Ovary (tissue), 9 donors: Measurements from ENCODE around the gene ATP5F1E. TPM values are rescaled to one million over a fixed set of nuclear protein-coding genes. Genes with fewer than 3 reads are reported as not detected.
"Not testable (repeated sequence)": the region's sequence is repeated elsewhere in the genome, so short reads cannot be mapped to it uniquely, and the experiment has no call there.

ENCODE experiments used
- DNase-seq, 5 donors: peaks; one replicate each; pipeline ENCODE4 v3.0.0-alpha.2; 2019 to 2020
- H3K27ac ChIP-seq, 2 donors: fragments of 200-600 bp; one replicate each; pipeline versions ENCODE4 v1.5.1 to v1.8.0; 2019 to 2022
- H3K27me3 ChIP-seq: fragments of 200-600 bp; one replicate; pipeline ENCODE4 v1.8.0; 2022
- H3K36me3 ChIP-seq: fragments of 200-600 bp; sonication (generic); one replicate; pipeline ENCODE4 v1.5.1; 2019
- H3K4me1 ChIP-seq: one replicate; pipeline ENCODE4 v1.8.1; 2013; ENCODE audit warnings: mild to moderate bottlenecking, moderate library complexity; ENCODE audit not compliant: insufficient read depth
- H3K4me3 ChIP-seq: fragments of 200-600 bp; sonication (generic); one replicate; pipeline ENCODE4 v1.5.1; 2017
- H3K9me3 ChIP-seq, 2 donors: fragments of 200-600 bp in 1 of 2; sonication (generic) in 1 of 2; one replicate each; pipeline versions ENCODE4 v1.5.1 to v1.8.1; 2013 to 2019; ENCODE audit warnings: mild to moderate bottlenecking in 1 of 2, moderate library complexity in 1 of 2
- EP300 ChIP-seq: sonication (generic); formaldehyde crosslinking; IDR thresholded peaks from one replicate; pipeline ENCODE4 v1.6.1; 2017; ENCODE audit warnings: antibody characterized with exemption
- POLR2A ChIP-seq: fragments of 450-650 bp; IDR thresholded peaks from one replicate; pipeline ENCODE4 v1.6.1; 2017; ENCODE audit warnings: antibody characterized with exemption, mild to moderate bottlenecking, moderate library complexity
- WGBS, 3 donors: extraction: QIAGEN DNeasy Blood & Tissue Kit in 1 of 3; methylation state at CpG; one replicate each; pipeline versions ENCODE4 v1.1.5 to v1.1.7; 2013 to 2017; 5-methylcytosine and 5-hydroxymethylcytosine counted together
- intact Hi-C, 4 donors: fragments of 100-400 bp; cut with DNase I; formaldehyde crosslinking; loops; one replicate each; pipeline versions ENCODE4 v1.11.0 to v1.15.1; 2022 to 2023
- polyA plus RNA-seq, 2 donors: library from polyadenylated mRNA; stranded (reverse); fragments of 200-250 nt in 1 of 2; fragments of 350-450 nt in 1 of 2; fragmentation: Illumina TruSeq in 1 of 2; extraction: RNeasy Lipid Tissue Mini Kit (QIAGEN cat#74804) in 1 of 2; gene quantifications; one replicate each; pipeline ENCODE4 v1.2.3, GENCODE V29; 2013 to 2014
- total RNA-seq, 7 donors: library from RNA; depleted of rRNA in 2 of 7; stranded (reverse); fragments of >200 nt in 2 of 7; fragmentation: NEBNext Ultra II Directional in 3 of 7; extraction: Animal tissue kit (Norgen Biotek cat#: 25700) in 3 of 7; gene quantifications; one replicate each; pipeline versions ENCODE4 v1.1.0 to v1.2.4, GENCODE V29; 2016 to 2023
- TF ChIP-seq, protein P1 (sequence below), 3 donors: fragments of 450-650 bp in 2 of 3; fragments of 200-600 bp in 1 of 3; IDR thresholded peaks; one replicate each; pipeline versions ENCODE4 v1.5.1 to v1.8.0; 2016 to 2022; ENCODE audit warnings: antibody characterized with exemption in 3 of 3, mild to moderate bottlenecking in 1 of 3
- donor health status: DM: no; HTN: no; CAD: no; lungs with moderate emphysema.
- donor health status: DM: no; HTN: no; CAD: no.
- donor health status: Bipolar disorder and iron deficiency.
- donor health status: DM: yes; HTN: yes; CAD: no.
- donor health status: DM: no; HTN: no; CAD: no.
- donor health status: DM: yes; HTN: yes; CAD: no.

The ATP5F1E gene
- total and polyA plus RNA-seq, 9 donors, result 23.2 to 73.1 (median 45.4) TPM

DNA sequence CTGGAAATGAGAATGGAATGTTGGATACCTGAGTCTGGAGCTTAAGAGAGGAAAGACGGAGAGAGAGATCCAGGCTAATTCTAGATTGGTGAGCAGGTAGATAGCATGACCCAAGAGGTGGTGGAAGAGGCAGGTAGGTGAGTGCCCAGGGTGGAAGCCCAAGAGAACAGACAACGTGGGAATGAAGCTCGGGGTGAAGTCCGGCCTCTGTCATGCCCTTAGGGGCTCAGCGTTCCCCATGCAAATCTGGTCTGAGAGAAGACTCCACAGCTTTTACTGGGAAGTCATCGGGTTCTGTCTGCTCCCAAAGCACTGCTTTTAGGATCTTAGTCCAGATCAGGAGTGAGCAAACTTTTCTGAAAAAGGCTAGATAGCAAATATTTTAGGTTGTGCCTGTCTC, 47.4 kb downstream of the ATP5F1E start:
- H3K27ac ChIP-seq, result no peak overlapping the region

DNA sequence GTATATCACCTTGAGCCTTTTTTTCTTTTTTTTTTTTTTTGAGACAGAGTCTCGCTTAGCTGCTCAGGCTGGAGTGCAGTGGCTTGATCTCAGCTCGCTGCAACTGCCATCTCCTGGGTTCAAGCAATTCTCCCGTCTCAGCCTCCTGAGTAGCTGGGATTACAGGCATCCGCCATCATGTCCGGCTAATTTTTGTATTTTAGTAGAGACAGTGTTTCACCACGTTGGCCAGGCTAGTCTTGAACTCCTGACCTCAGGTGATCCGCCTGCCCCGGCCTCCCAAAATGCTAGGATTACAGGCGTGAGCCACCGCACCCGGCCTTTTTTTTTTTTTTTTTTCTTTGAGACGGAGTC, 49.0 kb downstream of the ATP5F1E start:
- H3K4me3 ChIP-seq, H3K27me3 ChIP-seq, DNase-seq, H3K27ac ChIP-seq, H3K9me3 ChIP-seq, H3K36me3 ChIP-seq: not testable (repeated sequence)
- peaks cover 11% of the 10 kb centered on the region for H3K4me1 ChIP-seq
- intact Hi-C loops, result loop anchor here in 2 of 4 donors (5.0 kb wide), 2 partner anchors 86 to 91 kb away; no protein-coding TSS in a partner anchor
- WGBS, 3 donors, result 93 to 96% (median 94%) methylated on average over 12 of the region's 12 CpGs

More for the DNA sequence above, 47.4 kb downstream of the ATP5F1E start:
- DNase-seq, result no peak
- no peaks in the 10 kb centered on the region for H3K9me3 ChIP-seq
- 84 to 87% (median 85%) methylated on average over 6 of the region's 6 CpGs for WGBS, 3 donors
- H3K4me3 ChIP-seq, result no peak overlapping the region
- no peaks in the 10 kb centered on the region for H3K27me3 ChIP-seq
- peaks cover 11% of the 10 kb centered on the region for H3K4me1 ChIP-seq
- no peaks in the 10 kb centered on the region for H3K36me3 ChIP-seq
- no peak for TF ChIP-seq POLR2A
- intact Hi-C loops, result loop anchor here in 2 of 4 donors (5.0 kb wide), 2 partner anchors 87 to 92 kb away; no protein-coding TSS in a partner anchor

DNA sequence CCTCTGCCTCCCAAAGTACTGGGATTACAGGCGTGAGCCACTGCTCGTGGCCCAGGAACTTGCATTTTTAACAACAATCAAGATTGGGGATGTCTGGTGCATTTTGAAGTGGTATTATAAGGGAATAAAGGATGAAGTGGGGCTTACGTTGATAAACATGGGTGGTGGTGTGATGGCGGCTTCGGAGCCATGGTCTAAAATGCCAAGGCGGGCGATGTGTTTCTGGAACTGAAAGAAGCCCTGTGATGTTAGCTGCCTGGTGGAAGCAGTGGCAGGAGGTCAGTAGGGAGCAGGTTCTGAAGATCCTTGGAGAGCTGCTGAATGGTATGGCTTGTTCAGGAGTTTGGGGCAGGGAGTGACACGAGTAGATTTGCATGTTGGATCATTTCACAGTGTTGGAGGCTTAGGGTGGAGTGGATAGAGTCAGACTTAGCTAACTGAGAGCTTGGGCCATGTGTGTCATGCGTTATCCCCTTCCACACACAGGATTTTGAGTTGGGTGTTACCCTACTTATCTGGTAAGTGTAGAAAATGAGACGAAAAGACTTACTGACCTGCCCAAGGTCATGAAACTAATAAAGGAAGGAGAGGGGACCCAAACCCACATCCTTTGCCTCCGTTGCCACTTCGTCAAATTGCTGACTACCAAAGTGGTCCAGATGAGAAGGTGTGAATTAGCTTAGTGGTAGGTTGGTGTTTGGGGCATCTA, 49.6 kb downstream of the ATP5F1E start:
- H3K27ac ChIP-seq, result no peak overlapping the region
- H3K36me3 ChIP-seq, result no peaks in the 10 kb centered on the region
- H3K27me3 ChIP-seq, result no peaks in the 10 kb centered on the region
- peaks cover 11% of the 10 kb centered on the region for H3K4me1 ChIP-seq
- H3K9me3 ChIP-seq, result no peaks in the 10 kb centered on the region
- peak overlapping the region; percentile 54 for H3K4me3 ChIP-seq
- 88 to 89% (median 89%) methylated on average over 12 of the region's 12 CpGs for whole genome bisulfite sequencing, 3 donors
- no peak for DNase-seq
- intact Hi-C loops, result loop anchor here in 2 of 4 donors (5.0 kb wide), 2 partner anchors 85 to 90 kb away; no protein-coding TSS in a partner anchor
- TF ChIP-seq, protein P1, sequence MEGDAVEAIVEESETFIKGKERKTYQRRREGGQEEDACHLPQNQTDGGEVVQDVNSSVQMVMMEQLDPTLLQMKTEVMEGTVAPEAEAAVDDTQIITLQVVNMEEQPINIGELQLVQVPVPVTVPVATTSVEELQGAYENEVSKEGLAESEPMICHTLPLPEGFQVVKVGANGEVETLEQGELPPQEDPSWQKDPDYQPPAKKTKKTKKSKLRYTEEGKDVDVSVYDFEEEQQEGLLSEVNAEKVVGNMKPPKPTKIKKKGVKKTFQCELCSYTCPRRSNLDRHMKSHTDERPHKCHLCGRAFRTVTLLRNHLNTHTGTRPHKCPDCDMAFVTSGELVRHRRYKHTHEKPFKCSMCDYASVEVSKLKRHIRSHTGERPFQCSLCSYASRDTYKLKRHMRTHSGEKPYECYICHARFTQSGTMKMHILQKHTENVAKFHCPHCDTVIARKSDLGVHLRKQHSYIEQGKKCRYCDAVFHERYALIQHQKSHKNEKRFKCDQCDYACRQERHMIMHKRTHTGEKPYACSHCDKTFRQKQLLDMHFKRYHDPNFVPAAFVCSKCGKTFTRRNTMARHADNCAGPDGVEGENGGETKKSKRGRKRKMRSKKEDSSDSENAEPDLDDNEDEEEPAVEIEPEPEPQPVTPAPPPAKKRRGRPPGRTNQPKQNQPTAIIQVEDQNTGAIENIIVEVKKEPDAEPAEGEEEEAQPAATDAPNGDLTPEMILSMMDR (IDR thresholded peaks at IDR 0.05), result no peak

DNA sequence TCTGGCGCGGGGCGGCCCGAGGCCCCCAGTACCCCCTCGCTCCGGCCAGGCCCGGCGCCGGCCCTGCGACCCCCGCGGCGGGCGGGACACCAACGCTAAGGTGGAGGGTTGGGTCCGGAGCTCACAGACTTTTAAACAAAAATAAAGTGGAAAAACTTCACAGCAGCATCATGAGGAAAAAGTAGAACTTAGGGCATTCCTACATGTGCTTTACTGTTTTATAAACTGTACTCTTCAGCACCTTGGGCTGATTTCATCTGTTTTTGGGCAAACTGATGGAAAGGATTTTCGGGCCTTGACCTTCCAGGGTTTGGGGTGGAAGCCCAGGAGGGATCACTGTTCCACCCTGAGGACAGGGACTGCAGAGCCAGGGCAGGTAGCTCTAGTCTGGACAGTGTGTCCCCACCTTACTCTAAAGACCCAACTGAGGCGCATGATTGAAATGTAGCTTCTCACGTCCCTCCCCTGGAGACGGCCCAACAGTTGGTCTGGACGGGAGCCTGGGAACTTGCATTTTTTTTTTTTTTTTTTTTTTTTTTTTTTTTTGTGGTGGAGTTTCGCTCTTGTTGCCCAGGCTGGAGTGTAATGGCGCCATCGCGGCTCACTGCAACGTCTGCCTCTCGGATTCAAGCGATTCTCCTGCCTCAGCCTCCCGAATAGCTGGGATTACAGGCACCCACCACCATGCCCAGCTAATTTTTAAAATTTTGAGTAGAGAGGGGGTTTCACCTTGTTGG, 50.3 kb downstream of the ATP5F1E start:
- H3K27ac ChIP-seq, result peak overlapping the region; percentile 80 to 82
- WGBS, 3 donors, result 12 to 17% (median 17%) methylated on average over 29 of the region's 29 CpGs
- DNase-seq, result peak in 3 of 5 donors; percentile 27 to 47 (median 44)
- H3K9me3 ChIP-seq, result no peaks in the 10 kb centered on the region
- intact Hi-C loops, result loop anchor here in 3 of 4 donors (2.0 to 5.0 kb wide), 3 partner anchors 51 to 89 kb away; partner anchors contain the start of gene ATP5F1E (in 1 of the 3)
- H3K4me1 ChIP-seq, result peaks cover 11% of the 10 kb centered on the region
- H3K27me3 ChIP-seq, result no peaks in the 10 kb centered on the region
- no peaks in the 10 kb centered on the region for H3K36me3 ChIP-seq
- TF ChIP-seq, protein P1 (IDR thresholded peaks at IDR 0.05), result no peak
- TF ChIP-seq POLR2A (no peak), EP300 (no peak)
- peak overlapping the region; percentile 54 for H3K4me3 ChIP-seq

DNA sequence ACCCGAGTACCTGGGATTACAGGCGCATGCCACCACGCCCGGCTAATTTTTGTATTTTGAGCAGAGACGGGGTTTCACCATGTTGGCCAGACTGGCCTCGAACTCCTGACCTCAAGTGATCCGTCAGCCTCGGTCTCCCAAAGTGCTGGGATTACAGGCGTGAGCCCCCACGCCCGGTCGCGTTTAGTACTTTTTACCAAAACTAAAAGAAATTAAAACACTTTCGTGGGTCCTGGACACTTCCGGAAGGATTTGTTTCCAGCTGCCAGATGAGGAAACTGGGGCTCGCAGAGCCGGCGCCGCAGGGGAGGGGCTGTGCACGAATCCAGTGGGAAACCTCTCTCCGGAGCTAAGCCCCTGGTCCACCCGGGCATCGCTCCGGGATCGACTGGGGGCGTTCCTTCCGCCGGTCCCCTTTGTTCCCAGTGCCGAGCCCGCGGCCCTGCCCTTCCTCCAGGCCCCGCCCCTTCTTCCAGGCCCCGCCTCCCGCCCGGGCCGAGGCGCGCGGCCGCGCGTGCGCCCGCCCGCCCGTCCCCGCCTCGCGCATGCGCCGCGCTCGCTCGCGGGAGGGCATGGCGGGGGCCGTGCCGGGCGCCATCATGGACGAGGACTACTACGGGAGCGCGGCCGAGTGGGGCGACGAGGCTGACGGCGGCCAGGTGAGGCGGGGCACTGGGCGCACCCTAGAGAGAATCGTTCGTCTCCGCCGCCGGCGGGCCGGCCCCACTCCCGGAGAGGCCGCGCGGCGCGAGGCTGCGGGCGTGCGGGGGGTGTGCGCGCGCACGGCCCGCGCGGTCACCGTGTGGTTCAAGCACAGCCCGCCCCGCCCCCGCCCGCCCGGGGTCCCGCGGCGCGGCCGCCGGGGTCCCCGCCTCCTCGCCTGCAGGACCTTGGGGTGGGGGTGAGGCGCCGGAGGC, 51.2 kb downstream of the ATP5F1E start, which contains the start of gene NELFCD:
NELFCD (plus strand) TSS at position 546 of the 917 bp plus-strand sequence; CDS start at position 600, 54 bp downstream.
- Histone ChIP-seq H3K4me3 (peak within 1 kb of the TSS; percentile 54), H3K9me3 (no peaks in the 10 kb centered on the region), H3K27ac (peak within 1 kb of the TSS; percentile 80 to 82), H3K36me3 (no peaks in the 10 kb centered on the region), H3K27me3 (no peaks in the 10 kb centered on the region), H3K4me1 (peaks cover 11% of the 10 kb centered on the region)
- peak; percentile 47 for TF ChIP-seq POLR2A
- TF ChIP-seq EP300, result no peak
- TF ChIP-seq, protein P1 (IDR thresholded peaks at IDR 0.05), result no peak
- intact Hi-C loops, result loop anchor here in 3 of 4 donors (2.0 to 5.0 kb wide), 3 partner anchors 52 to 89 kb away; partner anchors contain the start of gene ATP5F1E (in 1 of the 3)
- WGBS, 3 donors, result 5 to 13% (median 5%) methylated on average over 46 to 109 of the region's 109 CpGs
- peak; percentile 86 to 96 (median 92) for DNase-seq
